NK-92 treated with Interleukin-12 subunit alpha and Interleukin-12 subunit beta, amount 100 ng/mL, for 24 hours (cell line): ENCODE data around the gene TTC7B.

Experiments
- DNase-seq: peaks from one replicate; lab custom pipeline; 2025; lab: John Stamatoyannopoulos, UW

TTC7B gene

DNA sequence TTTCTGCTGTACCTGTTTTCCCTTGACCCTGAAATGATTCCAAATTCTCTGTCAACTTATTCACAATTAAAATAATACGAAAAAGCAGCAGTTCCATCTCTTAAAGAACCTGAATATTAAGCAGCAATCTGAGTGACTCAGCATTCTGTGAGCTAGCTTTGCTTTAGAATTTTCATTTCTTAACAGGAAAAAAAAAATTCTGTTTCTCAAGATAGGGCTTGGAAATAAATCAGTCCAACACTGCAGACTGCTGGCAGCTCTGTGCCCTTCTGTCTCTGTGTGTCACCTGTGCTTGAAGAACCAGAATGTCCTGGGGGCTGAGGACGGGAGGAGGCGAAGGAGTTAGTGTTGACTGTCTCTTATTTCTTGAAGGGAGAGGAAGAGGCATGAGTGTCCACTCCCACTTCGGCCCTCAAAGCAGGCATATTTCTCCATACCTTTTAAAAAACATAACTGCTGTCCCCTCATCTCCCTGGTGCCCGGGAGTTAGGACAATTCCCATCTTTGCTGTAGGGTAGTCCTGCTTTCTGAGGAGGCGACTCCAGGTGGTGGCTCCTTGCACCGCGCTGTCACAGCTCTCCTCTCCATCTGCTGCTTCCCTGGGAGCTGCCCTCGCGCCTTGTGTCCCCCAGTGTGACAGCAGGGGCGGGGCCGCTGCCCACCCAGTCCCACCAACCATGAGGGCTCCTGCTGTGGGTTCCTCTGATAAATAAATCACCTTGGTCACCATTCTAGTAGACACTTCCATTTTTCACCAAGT, 216.3 kb downstream of the TTC7B start:
- DNase-seq: no peak

- no peak for DNase-seq
Measured at GRCh38 chr14:90599339-90599738, 216.9 kb downstream of the TTC7B start.

GRCh38 chr14:90597961-90598360, 218.3 kb downstream of the TTC7B start:
- no peak for DNase-seq

- DNase-seq: no peak
Measured at GRCh38 chr14:90596733-90597132, 219.5 kb downstream of the TTC7B start.

GRCh38 chr14:90593254-90594040, 222.8 kb downstream of the TTC7B start:
- DNase-seq: no peak

DNA sequence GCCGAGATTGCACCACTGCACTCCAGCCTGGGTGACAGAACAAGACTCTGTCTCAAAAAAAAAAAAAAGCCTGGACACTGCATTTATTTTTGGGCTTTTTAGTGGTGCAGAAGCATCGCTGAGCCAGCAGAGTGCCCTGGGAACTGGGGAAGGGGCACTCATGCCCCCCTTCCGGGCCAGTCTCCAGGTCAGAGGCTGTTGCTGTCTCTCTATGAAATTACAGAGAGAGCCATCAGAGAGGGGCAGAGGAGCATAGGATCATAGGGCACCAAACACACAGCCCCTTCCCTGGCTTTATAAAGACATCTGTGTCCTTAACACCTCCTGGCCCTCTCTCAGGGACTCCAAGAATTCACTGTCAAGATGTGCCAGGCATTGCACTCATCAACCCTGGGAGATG, 223.6 kb downstream of the TTC7B start:
- no peak for DNase-seq

DNA sequence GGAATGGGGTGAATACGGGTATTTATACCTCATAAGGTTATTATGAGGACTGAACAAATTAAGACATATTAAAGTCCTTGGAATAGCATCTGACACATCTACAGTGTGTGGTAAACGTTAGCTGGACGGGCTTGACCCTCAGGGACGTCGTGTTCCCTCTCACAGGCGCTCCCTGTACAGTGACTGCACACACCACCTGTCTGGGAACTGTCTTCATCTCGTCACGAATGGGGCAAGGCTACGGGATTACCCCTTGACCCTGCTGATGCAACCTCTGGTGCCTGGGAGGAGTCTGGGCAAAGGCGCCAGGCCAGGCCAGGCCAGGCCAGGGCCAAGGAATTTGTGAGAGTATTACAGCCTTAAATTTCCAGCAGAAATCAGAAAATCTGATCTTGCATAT, 228.3 kb downstream of the TTC7B start:
- DNase-seq: no peak

- DNase-seq: no peak
Measured at GRCh38 chr14:90587252-90587910, 228.8 kb downstream of the TTC7B start.

- DNase-seq: no peak
Measured at GRCh38 chr14:90585106-90585505, 231.1 kb downstream of the TTC7B start.

GRCh38 chr14:90583916-90584605, 232.2 kb downstream of the TTC7B start:
- no peak for DNase-seq

DNA sequence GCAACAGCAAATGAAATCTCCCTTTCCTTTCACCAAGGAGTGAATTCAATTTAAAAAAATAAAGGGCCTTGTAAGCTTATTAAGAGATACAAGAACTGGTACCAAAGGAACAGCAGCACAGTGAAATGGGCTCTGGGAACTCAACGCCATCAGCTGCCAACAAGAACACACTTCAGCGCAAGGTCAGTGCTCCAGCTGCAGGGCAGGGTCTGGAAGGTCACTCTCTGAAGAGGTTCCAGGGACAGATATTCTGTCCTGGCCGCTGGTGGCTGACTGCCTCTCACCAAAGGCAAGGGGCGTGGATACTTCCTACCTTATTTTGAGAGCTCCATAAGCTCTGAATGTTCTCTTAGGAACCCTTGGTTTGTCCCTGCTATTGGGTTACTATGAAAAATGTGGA, 232.8 kb downstream of the TTC7B start:
- no peak for DNase-seq

DNA sequence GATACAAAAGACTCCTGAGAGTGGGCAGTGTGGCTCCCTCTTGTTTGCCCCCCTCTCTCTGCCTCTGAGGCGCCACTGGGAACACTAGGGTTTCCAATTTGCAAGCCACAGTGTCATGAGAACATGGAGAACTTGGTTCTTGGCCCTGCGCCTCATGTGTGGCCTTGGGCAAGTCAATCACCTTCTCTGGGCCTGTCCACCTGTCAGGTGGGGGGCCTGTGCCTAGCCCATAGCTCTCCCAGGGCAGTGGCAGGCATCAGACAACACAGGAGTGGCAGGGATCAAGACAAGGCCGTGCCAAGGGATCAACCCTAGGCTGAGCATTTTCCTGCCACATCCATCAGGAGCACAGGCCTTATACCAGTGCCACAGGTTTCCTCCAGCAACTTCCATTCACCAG, 234.1 kb downstream of the TTC7B start:
- DNase-seq: no peak

GRCh38 chr14:90581745-90582144, 234.5 kb downstream of the TTC7B start:
- DNase-seq: no peak

GRCh38 chr14:90580377-90581335, 235.6 kb downstream of the TTC7B start:
- no peak for DNase-seq

DNA sequence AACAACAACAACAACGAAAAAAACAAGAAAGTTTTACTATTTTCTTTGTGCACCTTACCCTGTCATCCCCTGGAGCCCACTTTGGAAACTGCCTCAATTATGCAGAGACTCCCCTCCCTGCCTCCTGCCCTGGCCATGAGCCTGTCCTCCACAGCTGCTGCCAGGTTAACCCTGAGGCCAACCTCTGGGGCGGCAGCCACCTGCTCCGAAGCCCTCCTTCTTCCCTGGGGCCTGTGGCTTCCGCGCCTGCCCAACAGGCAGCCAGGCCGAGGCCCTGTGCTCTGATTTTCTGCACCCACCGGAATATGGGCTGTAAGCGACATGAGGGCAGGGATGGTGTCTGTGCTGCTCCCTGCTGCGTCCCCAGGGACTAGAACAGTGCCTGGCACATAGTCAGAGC, 236.4 kb downstream of the TTC7B start:
- DNase-seq: no peak

DNA sequence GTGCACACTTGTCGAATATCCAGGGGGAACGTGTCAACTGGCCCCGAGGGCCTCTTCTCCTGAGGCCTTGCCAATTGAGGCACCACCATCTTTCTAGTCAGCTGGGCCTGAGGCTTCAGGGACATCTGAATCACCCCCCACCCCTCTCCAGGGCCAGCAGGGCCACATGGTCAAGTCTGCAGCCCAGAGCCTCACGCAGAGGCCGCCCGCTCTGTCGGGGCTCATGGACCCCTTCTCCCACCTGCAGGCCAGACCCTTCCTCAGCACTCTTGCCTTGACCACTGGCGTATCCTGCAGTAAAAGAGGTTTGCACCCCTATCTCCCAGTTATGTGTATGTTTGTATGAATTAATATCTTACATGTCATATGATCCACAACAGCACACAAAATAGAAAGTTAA, 237.1 kb downstream of the TTC7B start:
- DNase-seq: no peak

GRCh38 chr14:90578283-90578985, 237.8 kb downstream of the TTC7B start:
- no peak for DNase-seq

- DNase-seq: no peak
Measured at GRCh38 chr14:90577661-90578282, 238.5 kb downstream of the TTC7B start.

DNA sequence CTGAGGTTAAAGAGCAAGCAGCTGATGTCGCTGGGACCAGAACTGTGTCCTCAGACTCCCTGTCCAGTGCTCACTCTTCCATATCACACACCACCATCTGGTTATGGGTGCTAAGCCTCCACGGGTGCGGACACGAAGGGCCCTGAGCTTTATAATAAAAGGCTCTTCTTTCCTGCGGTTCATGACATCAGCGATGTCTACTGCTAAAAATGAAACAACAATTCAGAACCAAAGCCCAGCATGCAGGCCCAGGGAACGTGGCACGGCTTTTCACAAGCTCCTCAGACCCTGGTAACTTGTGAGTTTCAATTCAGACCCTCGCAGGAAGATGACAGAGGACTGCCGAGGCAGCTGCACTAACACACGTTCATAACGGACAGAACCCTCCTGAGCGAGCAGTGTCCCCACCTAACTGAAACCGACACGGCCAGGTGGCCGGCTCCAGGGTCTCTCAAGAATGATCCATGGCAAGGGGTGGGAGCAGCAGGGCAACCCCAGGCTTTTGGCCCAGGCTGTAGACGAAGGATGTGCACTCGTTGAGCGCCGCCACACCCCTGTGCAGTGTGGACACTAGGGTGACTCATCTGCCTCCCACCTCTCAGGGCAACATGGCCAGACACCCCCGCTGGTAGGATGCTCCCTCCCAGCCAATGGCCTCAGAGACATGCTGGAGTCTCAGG, 239.1 kb downstream of the TTC7B start:
- no peak for DNase-seq

GRCh38 chr14:90576581-90576980, 239.6 kb downstream of the TTC7B start:
- DNase-seq: no peak
